Breast epithelium (tissue), 3 donors: ENCODE measurements around the gene LAIR1.

Source experiments
- CTCF ChIP-seq, 3 donors: fragments of 450-650 bp; IDR thresholded peaks; one replicate each; pipeline ENCODE4 v1.5.1; 2016 to 2017; ENCODE audit warnings: antibody characterized with exemption in 3 of 3, mild to moderate bottlenecking in 3 of 3, moderate library complexity in 3 of 3
- POLR2A ChIP-seq: fragments of 450-650 bp; IDR thresholded peaks from one replicate; pipeline ENCODE4 v1.6.1; 2016; ENCODE audit warnings: antibody characterized with exemption, mild to moderate bottlenecking, moderate library complexity

- TF ChIP-seq CTCF (IDR thresholded peaks at IDR 0.05) (no peak), POLR2A (no peak)
Observed at GRCh38 chr19:54389553-54389952, 24.8 kb upstream of the LAIR1 start.
